Mesothelial cell of epicardium (in vitro differentiated cells): ENCODE data around the gene PTPRZ1. TPM values are rescaled to one million over a fixed set of nuclear protein-coding genes. Genes with fewer than 3 reads are reported as not detected.

ENCODE experiments used
- DNase-seq, 2 experiments: peaks; one replicate each; pipeline ENCODE4 v3.0.0; 2021; ENCODE audit warnings: low spot score in 2 of 2; ENCODE audit not compliant: unreplicated experiment in 2 of 2
- H3K27ac Mint-ChIP-seq: 2 replicates; pipeline ENCODE4 v1.8.0; 2021; ENCODE audit warnings: mixed read lengths
- H3K27me3 Mint-ChIP-seq: 2 replicates; pipeline ENCODE4 v1.8.0; 2021; ENCODE audit warnings: low read depth, mixed read lengths
- H3K36me3 Mint-ChIP-seq: 2 replicates; pipeline ENCODE4 v1.8.0; 2021; ENCODE audit warnings: mixed read lengths
- H3K4me1 Mint-ChIP-seq: 2 replicates; pipeline ENCODE4 v1.8.0; 2021; ENCODE audit warnings: mixed read lengths
- H3K4me3 Mint-ChIP-seq: 2 replicates; pipeline ENCODE4 v1.8.0; 2021; ENCODE audit warnings: mild to moderate bottlenecking, moderate library complexity, mixed read lengths
- H3K9me3 Mint-ChIP-seq: 2 replicates; pipeline ENCODE4 v1.8.0; 2021; ENCODE audit warnings: mixed read lengths
- CTCF ChIP-seq: fragments of 200-600 bp; sonication (generic); IDR thresholded peaks from one replicate; pipeline ENCODE4 v1.5.0; 2021; ENCODE audit warnings: antibody characterized with exemption; ENCODE audit not compliant: unreplicated experiment
- total RNA-seq: library from RNA; stranded (reverse); gene quantifications from 3 replicates; pipeline ENCODE4 v1.2.1, GENCODE V29; 2021

The PTPRZ1 gene
- total RNA-seq, 1 donor from 2014 or later: 3.4 TPM

- no peaks in the 10 kb centered on the region for H3K36me3 Mint-ChIP-seq
- H3K27ac Mint-ChIP-seq: no peak overlapping the region
- H3K27me3 Mint-ChIP-seq: no peaks in the 10 kb centered on the region
- peaks cover 2% of the 10 kb centered on the region for H3K4me1 Mint-ChIP-seq
- TF ChIP-seq CTCF: no peak
- H3K4me3 Mint-ChIP-seq: no peak overlapping the region
- no peaks in the 10 kb centered on the region for H3K9me3 Mint-ChIP-seq
- no peak for DNase-seq
Measured at GRCh38 chr7:121931149-121931902, 58.4 kb downstream of the PTPRZ1 start.

- no peak for DNase-seq
- Mint-ChIP-seq H3K27me3 (no peaks in the 10 kb centered on the region), H3K36me3 (no peaks in the 10 kb centered on the region), H3K9me3 (no peaks in the 10 kb centered on the region), H3K4me3 (no peak overlapping the region), H3K4me1 (peaks cover 2% of the 10 kb centered on the region), H3K27ac (no peak overlapping the region)
- no peak for TF ChIP-seq CTCF
Measured at GRCh38 chr7:121932768-121933167, 59.8 kb downstream of the PTPRZ1 start.

GRCh38 chr7:121936951-121937623 lies 64.1 kb downstream of the PTPRZ1 start:
- no peak for DNase-seq
- Mint-ChIP-seq H3K4me3 (no peak overlapping the region), H3K36me3 (no peaks in the 10 kb centered on the region), H3K27ac (no peak overlapping the region), H3K27me3 (no peaks in the 10 kb centered on the region), H3K9me3 (no peaks in the 10 kb centered on the region), H3K4me1 (peaks cover 8% of the 10 kb centered on the region)
- no peak for TF ChIP-seq CTCF

GRCh38 chr7:121938429-121938996 lies 65.6 kb downstream of the PTPRZ1 start:
- Mint-ChIP-seq H3K4me3 (no peak overlapping the region), H3K9me3 (no peaks in the 10 kb centered on the region), H3K36me3 (no peaks in the 10 kb centered on the region), H3K27ac (no peak overlapping the region), H3K27me3 (no peaks in the 10 kb centered on the region), H3K4me1 (peaks cover 7% of the 10 kb centered on the region)
- no peak for DNase-seq
- TF ChIP-seq CTCF: no peak

GRCh38 chr7:121940918-121941317 lies 68.0 kb downstream of the PTPRZ1 start:
- Mint-ChIP-seq H3K9me3 (no peaks in the 10 kb centered on the region), H3K4me3 (no peak overlapping the region), H3K27ac (no peak overlapping the region), H3K4me1 (peaks cover 7% of the 10 kb centered on the region), H3K36me3 (no peaks in the 10 kb centered on the region), H3K27me3 (no peaks in the 10 kb centered on the region)
- no peak for DNase-seq
- TF ChIP-seq CTCF: no peak
